H9 (cell line): ENCODE measurements around the gene C1orf21. TPM values are rescaled to one million over a fixed set of nuclear protein-coding genes. Genes with fewer than 3 reads are reported as not detected.

ENCODE experiments used
- DNase-seq: peaks from one replicate; pipeline ENCODE4 v3.0.0-alpha.2; 2017
- H2AFZ ChIP-seq: one replicate; pipeline ENCODE4 v1.6.1; 2013; ENCODE audit warnings: mild to moderate bottlenecking, low read length, control low read depth, moderate library complexity
- H2AK5ac ChIP-seq: 2 replicates; pipeline ENCODE4 v1.6.1; 2013; ENCODE audit warnings: low read length, control low read depth, mixed read lengths; ENCODE audit not compliant: insufficient read length
- H2BK120ac ChIP-seq: one replicate; pipeline ENCODE4 v1.6.1; 2013; ENCODE audit warnings: low read depth, mild to moderate bottlenecking, low read length, control low read depth, inconsistent platforms; ENCODE audit not compliant: poor library complexity, severe bottlenecking
- H2BK12ac ChIP-seq: 2 replicates; pipeline ENCODE4 v1.6.1; 2013; ENCODE audit warnings: low read length, control low read depth, mixed read lengths, low read depth; ENCODE audit not compliant: insufficient read length
- H2BK15ac ChIP-seq: 2 replicates; pipeline ENCODE4 v1.6.1; 2013; ENCODE audit warnings: low read depth, low read length, control low read depth
- H2BK20ac ChIP-seq: one replicate; pipeline ENCODE4 v1.6.1; 2013; ENCODE audit warnings: low read depth, mild to moderate bottlenecking, low read length, control low read depth, inconsistent platforms; ENCODE audit not compliant: poor library complexity, severe bottlenecking
- H2BK5ac ChIP-seq: 2 replicates; pipeline ENCODE4 v1.6.1; 2013; ENCODE audit warnings: low read length, control low read depth, mixed read lengths; ENCODE audit not compliant: insufficient read length
- H3K14ac ChIP-seq: 2 replicates; pipeline ENCODE4 v1.6.1; 2013; ENCODE audit warnings: low read length, control low read depth; ENCODE audit not compliant: insufficient read depth
- H3K18ac ChIP-seq: 2 replicates; pipeline ENCODE4 v1.6.1; 2013; ENCODE audit warnings: low read depth, mild to moderate bottlenecking, mixed read lengths, low read length, control low read depth; ENCODE audit not compliant: insufficient read length
- H3K23ac ChIP-seq: 2 replicates; pipeline ENCODE4 v1.6.1; 2013; ENCODE audit warnings: low read length, control low read depth, mixed read lengths, low read depth; ENCODE audit not compliant: insufficient read length
- H3K23me2 ChIP-seq: 2 replicates; pipeline ENCODE4 v1.6.1; 2013; ENCODE audit warnings: low read depth, mild to moderate bottlenecking, mixed read lengths, low read length, control low read depth; ENCODE audit not compliant: insufficient read length, poor library complexity, severe bottlenecking
- H3K27ac ChIP-seq: 2 replicates; pipeline ENCODE4 v1.5.1; 2013; ENCODE audit warnings: low read length, control low read depth, mixed read lengths, low read depth; ENCODE audit not compliant: insufficient read length
- H3K27me3 ChIP-seq: 2 replicates; pipeline ENCODE4 v1.6.1; 2013; ENCODE audit warnings: low read length, control low read depth, inconsistent platforms; ENCODE audit not compliant: insufficient read depth
- H3K4ac ChIP-seq: 2 replicates; pipeline ENCODE4 v1.6.1; 2013; ENCODE audit warnings: low read depth, mild to moderate bottlenecking, control low read depth, inconsistent platforms, low read length, moderate library complexity
- H3K4me1 ChIP-seq: 2 replicates; pipeline ENCODE4 v1.6.1; 2013; ENCODE audit warnings: low read length, control low read depth, inconsistent platforms; ENCODE audit not compliant: insufficient read depth
- H3K4me2 ChIP-seq: 2 replicates; pipeline ENCODE4 v1.6.1; 2013; ENCODE audit warnings: low read length, control low read depth, mixed read lengths; ENCODE audit not compliant: insufficient read length, insufficient read depth
- H3K56ac ChIP-seq: 2 replicates; pipeline ENCODE4 v1.6.1; 2013; ENCODE audit warnings: low read depth, mild to moderate bottlenecking, mixed read lengths, low read length, control low read depth; ENCODE audit not compliant: insufficient read length
- H3K79me1 ChIP-seq: 2 replicates; pipeline ENCODE4 v1.6.1; 2013; ENCODE audit warnings: low read depth, mild to moderate bottlenecking, moderate library complexity, low read length, control low read depth, inconsistent platforms; ENCODE audit not compliant: insufficient read depth, poor library complexity, severe bottlenecking
- H3K79me2 ChIP-seq: 2 replicates; pipeline ENCODE4 v1.6.1; 2013; ENCODE audit warnings: low read length, control low read depth, inconsistent platforms; ENCODE audit not compliant: insufficient read depth
- H3K9ac ChIP-seq: 2 replicates; pipeline ENCODE4 v1.6.1; 2013; ENCODE audit warnings: low read length, control low read depth, mixed read lengths; ENCODE audit not compliant: insufficient read length; ENCODE audit errors: extremely low read depth
- H3K9me3 ChIP-seq: one replicate; pipeline ENCODE4 v1.6.1; 2013; ENCODE audit warnings: low read depth, low read length, inconsistent platforms; ENCODE audit not compliant: control insufficient read depth
- H3T11ph ChIP-seq: one replicate; pipeline ENCODE4 v1.6.1; 2013; ENCODE audit warnings: mild to moderate bottlenecking, low read length, control low read depth, inconsistent platforms
- H4K20me1 ChIP-seq: one replicate; pipeline ENCODE4 v1.6.1; 2013; ENCODE audit not compliant: control insufficient read depth, insufficient read length, insufficient read depth
- H4K5ac ChIP-seq: 2 replicates; pipeline ENCODE4 v1.6.1; 2013; ENCODE audit warnings: low read depth, mild to moderate bottlenecking, mixed read lengths, low read length, control low read depth; ENCODE audit not compliant: insufficient read length
- H4K8ac ChIP-seq: replicated peaks from 2 replicates; pipeline ENCODE4 v1.6.1; 2013; ENCODE audit warnings: low read length, control low read depth, mixed read lengths, low read depth; ENCODE audit not compliant: insufficient read length
- H4K91ac ChIP-seq: 2 replicates; pipeline ENCODE4 v1.6.1; 2013; ENCODE audit warnings: low read depth, mild to moderate bottlenecking, moderate library complexity, mixed read lengths, low read length, control low read depth; ENCODE audit not compliant: insufficient read length
- H3K27ac Mint-ChIP-seq, 3 experiments: 2 replicates in 2 of 3; 3 replicates in 1 of 3; pipeline ENCODE4 v1.8.0; 2020 to 2021; ENCODE audit warnings: mixed read lengths in 3 of 3, mild to moderate bottlenecking in 1 of 3, moderate library complexity in 1 of 3
- H3K27me3 Mint-ChIP-seq: 2 replicates; pipeline ENCODE4 v1.8.0; 2021; ENCODE audit warnings: low read depth, mild to moderate bottlenecking, moderate library complexity, mixed read lengths
- H3K36me3 Mint-ChIP-seq, 3 experiments: 2 replicates in 2 of 3; 3 replicates in 1 of 3; pipeline ENCODE4 v1.8.0; 2020 to 2021; ENCODE audit warnings: low read depth in 3 of 3, mixed read lengths in 3 of 3; ENCODE audit not compliant: insufficient read depth in 1 of 3
- H3K4me1 Mint-ChIP-seq, 2 experiments: 2 replicates each; pipeline ENCODE4 v1.8.0; 2020; ENCODE audit warnings: mixed read lengths in 2 of 2
- H3K4me3 Mint-ChIP-seq, 2 experiments: 2 replicates in 1 of 2; 3 replicates in 1 of 2; pipeline ENCODE4 v1.8.0; 2020 to 2021; ENCODE audit warnings: mild to moderate bottlenecking in 2 of 2, mixed read lengths in 2 of 2, moderate library complexity in 1 of 2
- H3K9me3 Mint-ChIP-seq, 2 experiments: 2 replicates in 1 of 2; 3 replicates in 1 of 2; pipeline ENCODE4 v1.8.0; 2020; ENCODE audit warnings: mild to moderate bottlenecking in 2 of 2, mixed read lengths in 2 of 2, moderate library complexity in 1 of 2
- CTCF ChIP-seq: fragments of 200-600 bp; sonication (generic); conservative IDR thresholded peaks from 3 replicates; pipeline ENCODE4 v1.8.0; 2021; ENCODE audit warnings: antibody characterized with exemption, mild to moderate bottlenecking
- WGBS: extraction: QIAGEN DNeasy Blood & Tissue Kit; methylation state at CpG from one replicate; pipeline ENCODE4 v1.1.7; 2013; ENCODE audit warnings: missing lambda C conversion rate, low lambda C conversion rate, mixed read lengths; ENCODE audit not compliant: insufficient read length; ENCODE audit errors: extremely low coverage; 5-methylcytosine and 5-hydroxymethylcytosine counted together
- total RNA-seq: library from RNA; stranded (reverse); gene quantifications from 2 replicates; pipeline ENCODE4 v1.2.1, GENCODE V29; 2021

Gene C1orf21
- total RNA-seq, 1 experiment from 2014 or later, result 36.0 TPM

GRCh38 chr1:184563308-184563707 is 176.5 kb downstream of the C1orf21 start:
- H2BK12ac ChIP-seq, result no peak overlapping the region
- H3K4ac ChIP-seq, result no peak overlapping the region
- H3K9me3 ChIP-seq, result no peaks in the 10 kb centered on the region
- no peak overlapping the region for H3K23ac ChIP-seq
- H2BK15ac ChIP-seq, result no peak overlapping the region
- H3K56ac ChIP-seq, result no peak overlapping the region
- Mint-ChIP-seq H3K27ac (no peak overlapping the region), H3K4me3 (no peak overlapping the region), H3K4me1 (peaks cover 3 to 9% of the 10 kb centered on the region in 2 experiments; a peak in 3 of 4 replicates), H3K36me3 (peaks cover 3 to 21% (median 3%) of the 10 kb centered on the region in 3 experiments; a peak in 4 of 7 replicates), H3K27me3 (no peaks in the 10 kb centered on the region), H3K9me3 (no peaks in the 10 kb centered on the region)
- H4K5ac ChIP-seq, result no peak overlapping the region
- no peaks in the 10 kb centered on the region for H3K79me1 ChIP-seq
- no peaks in the 10 kb centered on the region for H3K23me2 ChIP-seq
- no CpG with 5 or more reads among the region's 1 CpG for WGBS
- no peaks in the 10 kb centered on the region for H3K4me1 ChIP-seq
- H3K4me2 ChIP-seq, result no peak overlapping the region
- H2BK120ac ChIP-seq, result no peak overlapping the region
- no peak overlapping the region for H4K8ac ChIP-seq
- no peak overlapping the region for H3K27ac ChIP-seq
- no peaks in the 10 kb centered on the region for H4K20me1 ChIP-seq
- no peak for DNase-seq
- no peak overlapping the region for H4K91ac ChIP-seq
- no peaks in the 10 kb centered on the region for H3K27me3 ChIP-seq
- no peak overlapping the region for H3K18ac ChIP-seq
- no peak overlapping the region for H3K14ac ChIP-seq
- H2AK5ac ChIP-seq, result no peak overlapping the region
- no peak overlapping the region for H2BK20ac ChIP-seq
- peak; percentile 55 for TF ChIP-seq CTCF
- no peaks in the 10 kb centered on the region for H3K79me2 ChIP-seq
- H2AFZ ChIP-seq, result no peak overlapping the region
- no peak overlapping the region for H2BK5ac ChIP-seq
- no peak overlapping the region for H3K9ac ChIP-seq
- H3T11ph ChIP-seq, result no peak overlapping the region
